GM12878 (cell line): ENCODE measurements around the gene CLCN7. TPM values are rescaled to one million over a fixed set of nuclear protein-coding genes. Genes with fewer than 3 reads are reported as not detected.

Experiments
- ATAC-seq: fragments of 200-7000 bp; cut with Tn5 transposase; 3 replicates; pipeline ENCODE4 v1.9.1; 2020; ENCODE audit warnings: mild to moderate bottlenecking, moderate library complexity
- BruUV-seq: library from RNA; stranded (reverse); fragments of 400-500 nt; replicated peaks from 2 replicates; lab custom pipeline; 2021; lab: Mats Ljungman, UMichigan
- CTCF ChIA-PET: fragments of 300-600 bp; sonication (Branson Sonifier 250); formaldehyde crosslinking; extraction: SDS; loops from one replicate; lab custom pipeline; 2021; ENCODE audit warnings: inconsistent platforms; lab: Yijun Ruan, JAX
- POLR2A ChIA-PET: fragments of 350-600 bp; formaldehyde crosslinking; extraction: SDS; loops from one replicate; lab custom pipeline; 2021; ENCODE audit warnings: inconsistent platforms; lab: Charles Lee
- RAD21 ChIA-PET: fragments of 300-600 bp; sonication (Branson Sonifier 250); formaldehyde crosslinking; loops from one replicate; lab custom pipeline; 2023; ENCODE audit warnings: antibody characterized with exemption; ENCODE audit not compliant: unreplicated experiment; lab: Charles Lee
- SMC1A ChIA-PET: fragments of 300-600 bp; sonication (Branson Sonifier 250); formaldehyde crosslinking; loops from one replicate; lab custom pipeline; 2023; ENCODE audit not compliant: unreplicated experiment, uncharacterized antibody; lab: Charles Lee
- DNase-seq: peaks from one replicate; pipeline ENCODE4 v3.0.0-alpha.2; 2011; ENCODE audit warnings: low read depth, low spot score
- FAIRE-seq: peaks from 3 replicates; lab custom pipeline; 2011; peaks lifted over from hg19 to GRCh38; lab: Jason Lieb, UNC
- H2AFZ ChIP-seq: 2 replicates; pipeline ENCODE4 v1.6.0; 2011; ENCODE audit warnings: low read depth, low read length, control low read depth; ENCODE audit not compliant: control insufficient read depth
- H3K27ac ChIP-seq: 2 replicates; pipeline ENCODE4 v1.5.1; 2011; ENCODE audit warnings: control low read depth; ENCODE audit not compliant: control insufficient read depth, insufficient read depth
- H3K27me3 ChIP-seq, 2 experiments: replicated peaks in 1 of 2; 2 replicates each; pipeline versions ENCODE4 v1.6.0 to v1.6.1; 2011; ENCODE audit warnings: low read length in 1 of 2; ENCODE audit not compliant: control insufficient read depth in 2 of 2, insufficient read depth in 2 of 2
- H3K36me3 ChIP-seq, 2 experiments: 2 replicates each; pipeline ENCODE4 v1.5.1; 2011; ENCODE audit warnings: low read length in 1 of 2; ENCODE audit not compliant: control insufficient read depth in 2 of 2, insufficient read depth in 2 of 2
- H3K4me1 ChIP-seq: 2 replicates; pipeline ENCODE4 v1.6.1; 2011; ENCODE audit warnings: mild to moderate bottlenecking, low read length, moderate library complexity, mixed read lengths; ENCODE audit not compliant: control insufficient read depth, insufficient read depth
- H3K4me2 ChIP-seq: 2 replicates; pipeline ENCODE4 v1.6.0; 2011; ENCODE audit warnings: control low read depth; ENCODE audit not compliant: control insufficient read depth, insufficient read depth
- H3K4me3 ChIP-seq: fragments of 200-600 bp; sonication (generic); 2 replicates; pipeline ENCODE4 v1.5.1; 2016
- H3K79me2 ChIP-seq: 2 replicates; pipeline ENCODE4 v1.6.0; 2011; ENCODE audit warnings: low read length; ENCODE audit not compliant: control insufficient read depth, insufficient read depth
- H3K9ac ChIP-seq: 2 replicates; pipeline ENCODE4 v1.8.0; 2011; ENCODE audit warnings: low read length, control low read depth, mixed read lengths; ENCODE audit not compliant: control insufficient read depth, insufficient read depth
- H3K9me3 ChIP-seq: replicated peaks from 3 replicates; pipeline ENCODE4 v1.5.1; 2011; ENCODE audit warnings: mild to moderate bottlenecking, low read length; ENCODE audit not compliant: control insufficient read depth, insufficient read depth
- H4K20me1 ChIP-seq: 2 replicates; pipeline ENCODE4 v1.6.0; 2011; ENCODE audit not compliant: control insufficient read depth, insufficient read depth
- DPF2 ChIP-seq: fragments of 450-650 bp; IDR thresholded peaks from 2 replicates; pipeline ENCODE4 v1.6.1; 2017; ENCODE audit warnings: mild to moderate bottlenecking
- E2F8 ChIP-seq: fragments of 450-650 bp; IDR thresholded peaks from 2 replicates; pipeline ENCODE4 v1.6.1; 2018; ENCODE audit warnings: mild to moderate bottlenecking, low read depth, moderate library complexity; ENCODE audit not compliant: partially characterized antibody
- IKZF2 ChIP-seq, 2 experiments: fragments of 450-650 bp; IDR thresholded peaks; 2 replicates each; pipeline ENCODE4 v1.6.1; 2017; ENCODE audit warnings: mild to moderate bottlenecking in 2 of 2, moderate library complexity in 2 of 2
- MEF2B ChIP-seq: fragments of 450-650 bp; IDR thresholded peaks from 2 replicates; pipeline ENCODE4 v1.6.1; 2018; ENCODE audit warnings: mild to moderate bottlenecking, moderate library complexity; ENCODE audit not compliant: partially characterized antibody, poor library complexity, severe bottlenecking
- SMAD5 ChIP-seq: IDR thresholded peaks from 2 replicates; pipeline ENCODE4 v1.6.1; 2016; ENCODE audit warnings: antibody characterized with exemption, low read depth
- TARDBP ChIP-seq: IDR thresholded peaks from 2 replicates; pipeline ENCODE4 v1.6.1; 2016; ENCODE audit warnings: borderline replicate concordance
- ZSCAN29 ChIP-seq: fragments of 450-650 bp; IDR thresholded peaks from 2 replicates; pipeline ENCODE4 v1.6.1; 2017; ENCODE audit warnings: mild to moderate bottlenecking, moderate library complexity
- ZZZ3 ChIP-seq: IDR thresholded peaks from 2 replicates; pipeline ENCODE4 v1.6.1; 2011; ENCODE audit warnings: low read depth; ENCODE audit not compliant: control insufficient read depth, insufficient read length
- WGBS: methylation state at CpG from one replicate; pipeline ENCODE4 v1.1.6; 2016; ENCODE audit warnings: low lambda C conversion rate; ENCODE audit not compliant: insufficient replicate concordance, insufficient coverage; ENCODE audit errors: missing lambda C conversion rate; 5-methylcytosine and 5-hydroxymethylcytosine counted together
- in situ Hi-C: fragments of 300-500 bp; cut with MboI; formaldehyde crosslinking; loops from 9 replicates; pipeline ENCODE4 v1.14.3; 2018; ENCODE audit warnings: mixed read lengths
- intact Hi-C: fragments of 100-400 bp; cut with micrococcal nuclease; formaldehyde crosslinking; loops from one replicate; pipeline ENCODE4 v1.14.2; 2022; ENCODE audit not compliant: unreplicated experiment
- polyA plus RNA-seq, 11 experiments: library from polyadenylated mRNA; depleted of rRNA in 4 of 11; unstranded in 6 of 11; stranded (reverse) in 5 of 11; fragments of >200 nt; fragmentation: Nextera tagmentation in 4 of 11; fragmentation: Illumina TruSeq in 1 of 11; extraction: Ambion mirVana in 4 of 11; extraction: Trizol in 1 of 11; gene quantifications; 1 replicate in 1 of 11; 2 replicates in 10 of 11; pipeline versions ENCODE4 v1.2.1 to v1.2.3, GENCODE V29; 2011 to 2016; ENCODE audit warnings: inconsistent platforms in 2 of 11, missing spikeins in 2 of 11, low read depth in 1 of 11
- total RNA-seq, 4 experiments: library from RNA; depleted of rRNA in 3 of 4; stranded (reverse); fragments of >200 nt in 3 of 4; fragmentation: Illumina TruSeq in 1 of 4; extraction: Trizol in 1 of 4; gene quantifications; 2 replicates each; pipeline versions ENCODE4 v1.2.1 to v1.2.3, GENCODE V29; 2013 to 2021
- TF ChIP-seq, protein P1 (sequence below): IDR thresholded peaks from 2 replicates; pipeline ENCODE4 v1.6.1; 2012; ENCODE audit warnings: low read length, inconsistent platforms

The CLCN7 gene
- total and polyA plus RNA-seq, 10 of the 15 experiments (the other 5 are each of a cell fraction or from before 2014, with no cell fraction given) = 0.04 to 62.5 (median 19.9) TPM

DNA sequence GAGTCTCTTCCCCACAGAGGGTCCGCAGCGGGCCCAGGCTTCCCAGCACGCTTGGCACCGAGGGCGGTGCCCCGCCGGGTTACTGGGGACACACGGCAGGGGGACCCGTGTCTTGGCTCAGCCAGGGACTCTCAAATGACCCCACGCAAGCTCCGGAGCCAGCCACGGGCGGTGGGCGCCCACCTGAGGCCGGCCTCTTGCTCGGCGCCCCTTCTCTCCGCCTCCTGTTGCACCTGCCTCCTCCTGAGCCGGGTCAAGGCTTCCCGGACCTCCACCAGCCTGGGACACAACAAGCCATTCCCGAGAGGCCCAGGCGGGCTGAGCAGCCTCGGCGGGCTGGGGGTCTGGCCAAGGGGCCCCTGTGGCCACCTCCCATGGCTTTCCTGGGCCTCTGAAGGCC lies 32.1 kb downstream of the CLCN7 start:
- no peak overlapping the region for H2AFZ ChIP-seq
- 61% methylated on average over 23 of the region's 24 CpGs for WGBS
- ATAC-seq (no peak), FAIRE-seq (no peak), DNase-seq (no peak)
- RAD21 ChIA-PET = no interaction called here
- CTCF ChIA-PET = no interaction called here
- TF ChIP-seq MEF2B (no peak), ZZZ3 (no peak), IKZF2 (IDR thresholded peaks at IDR 0.05) (no peak), DPF2 (no peak)
- no peaks in the 10 kb centered on the region for H3K36me3 ChIP-seq
- H3K9me3 ChIP-seq = no peaks in the 10 kb centered on the region
- no peak overlapping the region for H3K9ac ChIP-seq
- no peaks in the 10 kb centered on the region for H3K79me2 ChIP-seq
- in situ Hi-C loops (no loop called here), intact Hi-C loops (no loop called here)
- SMC1A ChIA-PET = no interaction called here
- no peaks in the 10 kb centered on the region for H3K27me3 ChIP-seq
- H3K4me3 ChIP-seq = no peak overlapping the region
- H3K4me2 ChIP-seq = no peak overlapping the region
- POLR2A ChIA-PET = no interaction called here
- BruUV-seq = no TSS peak
- no peaks in the 10 kb centered on the region for H4K20me1 ChIP-seq
- no peaks in the 10 kb centered on the region for H3K4me1 ChIP-seq
- no peak overlapping the region for H3K27ac ChIP-seq

GRCh38 chr16:1441391-1441829 lies 33.4 kb downstream of the CLCN7 start:
- Histone ChIP-seq H3K4me3 (no peak overlapping the region), H3K4me1 (no peaks in the 10 kb centered on the region), H3K4me2 (no peak overlapping the region), H3K79me2 (no peaks in the 10 kb centered on the region), H4K20me1 (no peaks in the 10 kb centered on the region), H3K27ac (no peak overlapping the region), H2AFZ (no peak overlapping the region), H3K9ac (no peak overlapping the region), H3K9me3 (no peaks in the 10 kb centered on the region), H3K27me3 (no peaks in the 10 kb centered on the region), H3K36me3 (no peaks in the 10 kb centered on the region)
- ChIA-PET SMC1A (no interaction called here), RAD21 (interaction anchor here (1.0 to 1.3 kb wide), 2 partner anchors 8 to 12 kb away, joined by 3 read pairs; no protein-coding TSS in a partner anchor), POLR2A (interaction anchor here (1.1 to 1.3 kb wide), 2 partner anchors 21 kb away, joined by 4 to 5 read pairs; partner anchors contain the start of gene UQCC4), CTCF (no interaction called here)
- 56% methylated on average over 21 of the region's 22 CpGs for WGBS
- DNase-seq (no peak), FAIRE-seq (no peak), ATAC-seq (no peak)
- in situ Hi-C loops (no loop called here), intact Hi-C loops (no loop called here)
- BruUV-seq = no TSS peak
- TF ChIP-seq TARDBP (no peak), ZSCAN29 (no peak), SMAD5 (no peak), E2F8 (no peak)
- TF ChIP-seq, protein P1, sequence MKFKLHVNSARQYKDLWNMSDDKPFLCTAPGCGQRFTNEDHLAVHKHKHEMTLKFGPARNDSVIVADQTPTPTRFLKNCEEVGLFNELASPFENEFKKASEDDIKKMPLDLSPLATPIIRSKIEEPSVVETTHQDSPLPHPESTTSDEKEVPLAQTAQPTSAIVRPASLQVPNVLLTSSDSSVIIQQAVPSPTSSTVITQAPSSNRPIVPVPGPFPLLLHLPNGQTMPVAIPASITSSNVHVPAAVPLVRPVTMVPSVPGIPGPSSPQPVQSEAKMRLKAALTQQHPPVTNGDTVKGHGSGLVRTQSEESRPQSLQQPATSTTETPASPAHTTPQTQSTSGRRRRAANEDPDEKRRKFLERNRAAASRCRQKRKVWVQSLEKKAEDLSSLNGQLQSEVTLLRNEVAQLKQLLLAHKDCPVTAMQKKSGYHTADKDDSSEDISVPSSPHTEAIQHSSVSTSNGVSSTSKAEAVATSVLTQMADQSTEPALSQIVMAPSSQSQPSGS = no peak
